ENCODE data around the gene IFI6.

DNA sequence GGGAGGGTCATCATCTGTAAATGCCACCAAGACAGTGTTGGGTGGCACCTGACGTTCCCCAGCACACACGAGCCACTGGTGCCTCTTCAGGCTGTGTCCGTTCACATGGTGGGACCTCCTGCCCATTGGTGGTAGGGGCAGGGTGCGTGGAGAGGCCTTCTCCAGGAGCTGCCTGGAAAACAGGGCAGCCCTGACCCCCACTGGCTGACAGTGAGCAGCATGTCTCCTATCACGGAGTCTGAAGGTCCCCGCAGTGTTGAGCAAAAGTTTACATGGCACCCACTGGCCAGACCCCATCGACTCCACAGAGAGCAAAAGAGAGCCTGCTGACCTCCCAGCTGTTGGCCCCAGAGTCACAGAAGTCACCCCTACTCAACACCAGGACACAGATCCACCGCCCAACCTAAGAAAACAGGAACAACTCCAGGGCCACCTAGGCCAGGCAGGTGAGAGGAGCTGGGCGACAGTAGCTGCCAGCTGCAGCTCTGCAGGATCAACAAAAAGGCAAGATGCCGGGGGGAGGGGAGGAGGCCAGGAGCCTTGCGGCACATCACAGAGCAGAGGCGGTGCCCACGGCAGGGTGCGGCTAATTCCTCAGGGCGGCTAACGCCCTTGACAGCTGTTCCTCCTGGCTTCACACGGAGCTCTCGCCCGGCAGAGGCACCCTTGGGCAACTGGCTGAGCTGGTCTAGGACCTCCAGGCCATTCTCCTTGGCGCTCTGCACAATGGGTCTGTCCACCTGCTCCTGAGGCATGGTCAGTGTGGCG, 14.4 kb upstream of the IFI6 start:
- TF ChIP-seq POLR2A (IDR thresholded peaks at IDR 0.05; ENCODE audit: borderline replicate concordance, extremely low read depth, insufficient read depth, insufficient read length), result no peak
- TF ChIP-seq, protein P1, sequence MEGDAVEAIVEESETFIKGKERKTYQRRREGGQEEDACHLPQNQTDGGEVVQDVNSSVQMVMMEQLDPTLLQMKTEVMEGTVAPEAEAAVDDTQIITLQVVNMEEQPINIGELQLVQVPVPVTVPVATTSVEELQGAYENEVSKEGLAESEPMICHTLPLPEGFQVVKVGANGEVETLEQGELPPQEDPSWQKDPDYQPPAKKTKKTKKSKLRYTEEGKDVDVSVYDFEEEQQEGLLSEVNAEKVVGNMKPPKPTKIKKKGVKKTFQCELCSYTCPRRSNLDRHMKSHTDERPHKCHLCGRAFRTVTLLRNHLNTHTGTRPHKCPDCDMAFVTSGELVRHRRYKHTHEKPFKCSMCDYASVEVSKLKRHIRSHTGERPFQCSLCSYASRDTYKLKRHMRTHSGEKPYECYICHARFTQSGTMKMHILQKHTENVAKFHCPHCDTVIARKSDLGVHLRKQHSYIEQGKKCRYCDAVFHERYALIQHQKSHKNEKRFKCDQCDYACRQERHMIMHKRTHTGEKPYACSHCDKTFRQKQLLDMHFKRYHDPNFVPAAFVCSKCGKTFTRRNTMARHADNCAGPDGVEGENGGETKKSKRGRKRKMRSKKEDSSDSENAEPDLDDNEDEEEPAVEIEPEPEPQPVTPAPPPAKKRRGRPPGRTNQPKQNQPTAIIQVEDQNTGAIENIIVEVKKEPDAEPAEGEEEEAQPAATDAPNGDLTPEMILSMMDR (IDR thresholded peaks at IDR 0.05 in 2 of 3, conservative IDR thresholded peaks at IDR 0.05 in 1 of 3; ENCODE audit: borderline replicate concordance in 1 of 3, insufficient read depth in 1 of 3, low read depth in 2 of 3, low read length in 2 of 3), result no peak
- no peak for TF ChIP-seq SIN3A (IDR thresholded peaks at IDR 0.05; ENCODE audit: low read depth)
- TF ChIP-seq, protein P2, sequence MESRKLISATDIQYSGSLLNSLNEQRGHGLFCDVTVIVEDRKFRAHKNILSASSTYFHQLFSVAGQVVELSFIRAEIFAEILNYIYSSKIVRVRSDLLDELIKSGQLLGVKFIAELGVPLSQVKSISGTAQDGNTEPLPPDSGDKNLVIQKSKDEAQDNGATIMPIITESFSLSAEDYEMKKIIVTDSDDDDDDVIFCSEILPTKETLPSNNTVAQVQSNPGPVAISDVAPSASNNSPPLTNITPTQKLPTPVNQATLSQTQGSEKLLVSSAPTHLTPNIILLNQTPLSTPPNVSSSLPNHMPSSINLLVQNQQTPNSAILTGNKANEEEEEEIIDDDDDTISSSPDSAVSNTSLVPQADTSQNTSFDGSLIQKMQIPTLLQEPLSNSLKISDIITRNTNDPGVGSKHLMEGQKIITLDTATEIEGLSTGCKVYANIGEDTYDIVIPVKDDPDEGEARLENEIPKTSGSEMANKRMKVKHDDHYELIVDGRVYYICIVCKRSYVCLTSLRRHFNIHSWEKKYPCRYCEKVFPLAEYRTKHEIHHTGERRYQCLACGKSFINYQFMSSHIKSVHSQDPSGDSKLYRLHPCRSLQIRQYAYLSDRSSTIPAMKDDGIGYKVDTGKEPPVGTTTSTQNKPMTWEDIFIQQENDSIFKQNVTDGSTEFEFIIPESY (IDR thresholded peaks at IDR 0.05; ENCODE audit: extremely low read depth, insufficient replicate concordance, low read length), result no peak
- no peak for TF ChIP-seq JUND (IDR thresholded peaks at IDR 0.05)
- TF ChIP-seq EZH2phosphoT487 (IDR thresholded peaks at IDR 0.05; ENCODE audit: borderline replicate concordance), result no peak
- TF ChIP-seq RAD21 (IDR thresholded peaks at IDR 0.05; ENCODE audit: low read depth), result no peak
- TF ChIP-seq MAX (IDR thresholded peaks at IDR 0.05), result no peak

Measured in HCT116 (cell line).